DOHH2 (cell line): ENCODE data around the gene CERCAM.

ENCODE experiments used
- H3F3A ChIP-seq: fragments of 200-600 bp; sonication (generic), shearing (Covaris generic); 2 replicates; pipeline ENCODE4 v1.6.0; 2016; ENCODE audit warnings: antibody characterized with exemption, mild to moderate bottlenecking; ENCODE audit not compliant: control insufficient read depth, insufficient read depth
- H3K27ac ChIP-seq: fragments of 200-600 bp; sonication (generic); 2 replicates; pipeline ENCODE4 v1.5.1; 2014; ENCODE audit warnings: low read depth, mild to moderate bottlenecking, low read length, moderate library complexity
- H3K27me3 ChIP-seq: fragments of 200-600 bp; sonication (generic); 2 replicates; pipeline ENCODE4 v1.6.1; 2014; ENCODE audit warnings: mild to moderate bottlenecking, low read length, mixed read lengths; ENCODE audit not compliant: control insufficient read depth
- H3K36me3 ChIP-seq: fragments of 200-600 bp; sonication (generic); 2 replicates; pipeline ENCODE4 v1.6.1; 2014; ENCODE audit warnings: mild to moderate bottlenecking, low read length, moderate library complexity, mixed read lengths; ENCODE audit not compliant: control insufficient read depth
- H3K4me1 ChIP-seq: fragments of 200-600 bp; sonication (generic); 2 replicates; pipeline ENCODE4 v1.6.1; 2014; ENCODE audit warnings: mild to moderate bottlenecking, low read length, mixed read lengths; ENCODE audit not compliant: control insufficient read depth
- H3K4me2 ChIP-seq: fragments of 200-600 bp; sonication (generic); 2 replicates; pipeline ENCODE4 v1.6.0; 2014; ENCODE audit warnings: mild to moderate bottlenecking, low read length, moderate library complexity
- H3K4me3 ChIP-seq: fragments of 200-600 bp; sonication (generic); 2 replicates; pipeline ENCODE4 v1.5.1; 2014; ENCODE audit warnings: mild to moderate bottlenecking, low read length, mixed read lengths
- H3K79me2 ChIP-seq: fragments of 200-600 bp; sonication (generic); 2 replicates; pipeline ENCODE4 v1.6.1; 2014; ENCODE audit warnings: mild to moderate bottlenecking, low read length, mixed read lengths; ENCODE audit not compliant: control insufficient read depth
- H3K9me2 ChIP-seq: fragments of 200-600 bp; sonication (generic); replicated peaks from 2 replicates; pipeline ENCODE4 v1.6.1; 2014; ENCODE audit warnings: mild to moderate bottlenecking, low read length, mixed read lengths; ENCODE audit not compliant: control insufficient read depth
- H3K9me3 ChIP-seq: fragments of 200-600 bp; sonication (generic); 2 replicates; pipeline ENCODE4 v1.6.1; 2014; ENCODE audit warnings: antibody characterized with exemption, low read length, mixed read lengths; ENCODE audit not compliant: control insufficient read depth, insufficient read depth
- H4K20me1 ChIP-seq: fragments of 200-600 bp; sonication (generic); 2 replicates; pipeline ENCODE4 v1.6.0; 2014; ENCODE audit warnings: low read depth, mild to moderate bottlenecking, antibody characterized with exemption, low read length, moderate library complexity; ENCODE audit not compliant: control insufficient read depth, insufficient read depth
- CTCF ChIP-seq: fragments of 200-600 bp; sonication (generic); IDR thresholded peaks from one replicate; pipeline ENCODE4 v1.5.1; 2014; ENCODE audit warnings: antibody characterized with exemption, mild to moderate bottlenecking, low read depth, low read length; ENCODE audit not compliant: poor library complexity, severe bottlenecking
- EZH2phosphoT487 ChIP-seq: fragments of 200-600 bp; sonication (generic); IDR thresholded peaks from 2 replicates; pipeline ENCODE4 v1.6.1; 2017; ENCODE audit warnings: borderline replicate concordance, mild to moderate bottlenecking, antibody characterized with exemption, low read length, moderate library complexity, mixed read lengths

Gene CERCAM

GRCh38 chr9:128385496-128386460, 34.9 kb upstream of the CERCAM start:
- Histone ChIP-seq H3K36me3 (peaks cover 63% of the 10 kb centered on the region), H3K4me2 (no peak overlapping the region), H3K4me3 (no peak overlapping the region), H4K20me1 (no peaks in the 10 kb centered on the region), H3K79me2 (peaks cover 10% of the 10 kb centered on the region), H3K27me3 (no peaks in the 10 kb centered on the region), H3K4me1 (no peaks in the 10 kb centered on the region), H3K9me3 (no peaks in the 10 kb centered on the region), H3F3A (no peaks in the 10 kb centered on the region), H3K27ac (no peak overlapping the region), H3K9me2 (no peaks in the 10 kb centered on the region)
- TF ChIP-seq EZH2phosphoT487 (no peak), CTCF (no peak)

- H4K20me1 ChIP-seq: no peaks in the 10 kb centered on the region
- H3F3A ChIP-seq: no peaks in the 10 kb centered on the region
- H3K9me3 ChIP-seq: no peaks in the 10 kb centered on the region
- H3K4me2 ChIP-seq: no peak overlapping the region
- H3K4me3 ChIP-seq: no peak overlapping the region
- peaks cover 52% of the 10 kb centered on the region for H3K36me3 ChIP-seq
- no peaks in the 10 kb centered on the region for H3K4me1 ChIP-seq
- TF ChIP-seq EZH2phosphoT487 (no peak), CTCF (no peak)
- no peaks in the 10 kb centered on the region for H3K79me2 ChIP-seq
- H3K27me3 ChIP-seq: no peaks in the 10 kb centered on the region
- H3K27ac ChIP-seq: no peak overlapping the region
- no peaks in the 10 kb centered on the region for H3K9me2 ChIP-seq
These were observed 32.5 kb upstream of the CERCAM start for GRCh38 chr9:128388150-128388549.

GRCh38 chr9:128389395-128390149, 31.1 kb upstream of the CERCAM start:
- no peaks in the 10 kb centered on the region for H3K4me1 ChIP-seq
- no peaks in the 10 kb centered on the region for H3K27me3 ChIP-seq
- H4K20me1 ChIP-seq: no peaks in the 10 kb centered on the region
- no peak overlapping the region for H3K27ac ChIP-seq
- no peaks in the 10 kb centered on the region for H3F3A ChIP-seq
- H3K9me3 ChIP-seq: no peaks in the 10 kb centered on the region
- no peaks in the 10 kb centered on the region for H3K9me2 ChIP-seq
- no peak overlapping the region for H3K4me3 ChIP-seq
- no peaks in the 10 kb centered on the region for H3K79me2 ChIP-seq
- H3K36me3 ChIP-seq: peaks cover 41% of the 10 kb centered on the region
- TF ChIP-seq EZH2phosphoT487 (no peak), CTCF (no peak)
- no peak overlapping the region for H3K4me2 ChIP-seq
